Activated CD4-positive, alpha-beta T cell treated with anti-CD3 and anti-CD28 coated beads, Interleukin-2, amount 50 U/mL, for 16 hours (primary cell): ENCODE data around the gene TSNAXIP1.

Experiments
- DNase-seq: peaks from one replicate; pipeline ENCODE4 v3.0.0-alpha.2; 2020

The TSNAXIP1 gene

DNA sequence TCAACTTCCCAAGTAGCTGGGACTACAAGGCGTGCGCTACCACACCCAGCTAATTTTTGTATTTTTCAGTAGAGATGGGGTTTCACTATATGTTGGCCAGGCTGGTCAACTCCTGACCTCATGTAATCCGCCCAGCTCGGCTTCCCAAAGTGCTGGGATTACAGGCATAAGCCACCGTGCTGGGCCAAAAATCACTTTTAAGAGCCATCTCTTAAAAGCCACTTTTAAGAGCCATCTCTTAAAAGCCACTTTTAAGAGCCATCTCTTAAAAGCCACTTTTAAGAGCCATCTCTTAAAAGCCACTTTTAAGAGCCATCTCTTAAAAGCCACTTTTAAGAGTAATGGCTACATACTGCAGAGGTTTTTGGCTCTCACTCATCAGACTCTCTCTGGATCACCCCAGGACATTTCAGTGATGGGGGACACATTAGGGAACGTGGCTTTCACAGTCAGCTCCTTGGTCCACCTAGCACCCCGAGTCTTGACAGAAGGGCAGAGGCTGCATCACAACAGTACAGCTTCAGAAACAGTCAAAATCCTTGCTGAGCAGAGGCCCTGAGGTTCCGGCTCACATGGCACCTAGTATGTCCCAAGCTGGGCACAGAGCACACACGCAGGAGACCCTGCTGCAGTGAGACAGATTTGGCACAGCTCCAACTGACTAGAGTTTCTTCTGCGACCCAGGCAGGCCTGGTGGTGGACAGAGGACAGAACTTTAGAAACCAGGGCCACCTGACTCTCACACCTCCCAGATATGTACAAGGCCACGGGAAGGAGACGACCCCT, 23.9 kb upstream of the TSNAXIP1 start:
- no peak for DNase-seq

DNA sequence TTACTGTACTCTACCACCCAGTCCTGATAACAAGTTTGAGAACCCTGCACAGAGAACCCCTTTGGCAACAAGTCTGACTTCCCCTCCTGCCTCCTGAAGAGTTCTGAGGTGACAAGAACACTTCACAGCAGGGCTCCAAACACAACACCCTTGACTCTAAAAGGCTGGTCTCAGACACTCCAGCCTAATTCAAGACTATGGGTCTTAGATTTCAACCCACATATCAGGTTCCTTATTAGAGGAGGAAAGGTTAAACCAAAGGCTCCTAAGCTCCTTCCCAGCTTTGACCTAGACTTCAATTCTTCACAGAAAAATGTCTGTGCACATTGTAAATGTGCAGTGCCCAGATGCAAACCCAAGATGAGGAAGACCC, 23.4 kb upstream of the TSNAXIP1 start:
- DNase-seq = no peak

DNA sequence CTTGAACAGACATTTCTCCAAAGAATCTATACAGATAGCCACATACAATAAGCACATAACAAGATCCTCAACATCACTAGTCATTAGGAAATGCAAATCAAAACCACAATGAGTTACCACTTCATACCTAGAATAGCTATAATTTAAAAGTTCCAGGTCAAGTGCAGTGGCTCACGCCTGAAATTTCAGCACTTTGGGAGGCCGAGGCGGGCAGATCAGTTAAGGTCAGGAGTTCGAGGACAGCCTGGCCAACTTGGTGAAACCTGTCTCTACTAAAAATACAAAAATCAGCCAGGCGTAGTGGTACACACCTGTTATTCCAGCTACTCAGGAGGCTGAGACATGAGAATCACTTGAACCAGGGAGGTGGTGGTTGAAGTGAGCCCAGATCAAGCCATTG, 20.2 kb upstream of the TSNAXIP1 start:
- DNase-seq = no peak

DNA sequence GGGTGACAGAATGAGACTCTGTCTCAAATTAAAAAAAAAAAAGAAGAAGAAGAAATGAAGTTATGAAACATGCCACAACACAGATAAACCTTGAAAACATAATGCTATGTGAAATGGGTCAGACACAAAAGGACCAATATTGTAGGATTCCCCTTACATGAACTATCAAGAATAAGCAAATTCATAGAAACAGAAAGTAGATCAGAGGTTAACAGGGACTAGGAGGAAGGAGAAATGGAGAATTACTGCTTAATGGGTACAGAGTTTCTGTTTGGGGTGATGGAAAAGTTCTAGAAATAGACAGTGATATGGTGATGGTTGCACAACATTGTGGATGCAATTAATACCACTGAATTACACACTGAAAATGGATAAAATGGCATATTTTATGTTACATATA, 16.6 kb upstream of the TSNAXIP1 start:
- no peak for DNase-seq

DNA sequence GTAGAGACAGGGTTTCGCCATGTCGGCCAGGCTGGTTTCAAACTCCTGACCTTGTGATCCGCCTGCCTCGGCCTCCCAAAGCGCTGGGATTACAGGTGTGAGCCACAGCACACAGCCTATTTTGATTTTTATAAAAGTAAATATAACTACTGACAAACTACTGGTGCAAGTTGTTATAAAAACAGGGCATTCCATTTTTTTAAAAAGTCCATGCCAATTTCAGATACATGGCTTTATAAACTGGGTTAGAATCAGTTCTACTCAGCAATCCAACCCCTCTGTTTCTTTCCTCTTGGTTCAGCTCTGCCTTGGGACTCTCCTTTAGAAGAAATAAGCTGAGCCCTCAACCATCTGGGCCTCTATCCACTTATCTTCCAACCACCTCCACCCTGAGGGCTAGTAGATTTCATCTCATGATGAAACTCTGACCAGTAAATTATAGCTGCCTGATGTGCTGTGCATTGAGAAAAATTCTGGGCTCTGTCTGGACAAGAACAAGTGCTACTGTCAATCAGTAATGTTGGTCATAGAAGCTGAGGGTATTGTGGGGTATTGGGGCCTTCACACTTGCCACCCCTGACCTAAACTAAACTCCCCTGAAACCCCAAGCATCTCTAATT, 10.5 kb upstream of the TSNAXIP1 start:
- no peak for DNase-seq

DNA sequence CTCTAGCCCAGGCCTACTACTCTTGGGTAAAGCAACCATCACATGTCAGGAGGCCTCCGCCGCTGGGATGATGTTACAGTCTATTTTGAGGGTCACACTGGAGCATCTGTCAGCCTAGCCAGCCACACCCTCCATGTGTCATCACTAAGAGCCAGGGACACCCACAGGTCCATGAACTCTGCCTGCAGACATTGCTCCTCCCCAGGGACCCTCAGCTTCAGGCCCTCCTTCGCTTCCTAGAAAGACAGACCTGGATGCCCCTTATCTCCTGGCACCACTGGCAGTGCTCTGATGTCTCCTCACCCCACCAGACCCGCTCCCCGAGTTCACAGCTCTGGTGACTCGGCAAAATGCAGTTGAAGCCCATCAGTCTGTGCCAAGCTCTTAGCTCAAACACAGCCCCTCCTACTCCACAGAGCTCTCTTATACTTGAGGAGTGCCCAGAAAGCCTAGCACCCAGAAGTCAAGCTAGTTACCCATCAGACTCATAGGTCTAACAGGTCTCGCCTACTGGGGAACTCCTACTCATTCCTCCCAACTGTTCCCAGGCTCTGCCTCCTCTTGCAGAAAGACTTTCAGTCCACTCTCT, 6.3 kb upstream of the TSNAXIP1 start:
- no peak for DNase-seq

- DNase-seq = no peak
These were observed 5.4 kb upstream of the TSNAXIP1 start for GRCh38 chr16:67801241-67801640.

DNA sequence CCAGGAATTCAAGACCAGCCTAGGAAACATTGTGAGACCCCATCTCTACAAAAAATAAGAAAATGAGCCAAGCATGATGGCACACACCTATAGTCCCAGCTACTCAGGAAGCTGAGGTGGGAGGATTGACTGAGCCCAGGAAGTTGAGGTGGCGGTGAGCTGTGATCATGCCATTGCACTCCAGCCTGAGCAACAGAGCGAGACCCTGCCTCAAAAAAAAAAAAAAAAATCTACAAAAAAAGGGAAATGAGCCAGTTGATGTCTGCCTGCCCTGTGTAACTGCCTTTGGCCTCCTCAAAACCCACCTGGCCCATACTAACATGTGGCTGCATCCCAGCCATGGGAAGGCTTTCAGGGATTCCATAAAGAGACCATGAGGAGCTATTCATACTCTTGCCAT, 4.8 kb upstream of the TSNAXIP1 start:
- DNase-seq = peak; percentile 69

DNA sequence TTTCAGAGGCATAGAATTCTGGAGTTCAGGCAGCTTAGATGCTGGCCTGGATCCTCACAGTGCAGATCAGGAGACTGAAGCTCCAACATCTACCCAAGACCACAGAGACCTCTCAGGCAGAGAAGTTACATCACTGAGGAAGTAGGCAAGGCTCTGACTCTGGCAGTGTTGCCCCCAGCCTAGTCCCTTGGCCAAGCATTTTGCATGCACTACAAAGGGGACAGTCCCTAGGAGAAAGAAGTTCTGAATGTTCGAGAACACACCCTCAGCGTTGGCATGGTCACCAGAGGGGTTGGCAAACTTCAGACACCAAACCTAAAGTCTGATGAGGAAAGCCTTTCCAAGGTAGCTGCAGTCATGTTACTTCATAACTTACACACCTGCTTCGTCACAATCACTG, 2.8 kb upstream of the TSNAXIP1 start:
- no peak for DNase-seq

DNA sequence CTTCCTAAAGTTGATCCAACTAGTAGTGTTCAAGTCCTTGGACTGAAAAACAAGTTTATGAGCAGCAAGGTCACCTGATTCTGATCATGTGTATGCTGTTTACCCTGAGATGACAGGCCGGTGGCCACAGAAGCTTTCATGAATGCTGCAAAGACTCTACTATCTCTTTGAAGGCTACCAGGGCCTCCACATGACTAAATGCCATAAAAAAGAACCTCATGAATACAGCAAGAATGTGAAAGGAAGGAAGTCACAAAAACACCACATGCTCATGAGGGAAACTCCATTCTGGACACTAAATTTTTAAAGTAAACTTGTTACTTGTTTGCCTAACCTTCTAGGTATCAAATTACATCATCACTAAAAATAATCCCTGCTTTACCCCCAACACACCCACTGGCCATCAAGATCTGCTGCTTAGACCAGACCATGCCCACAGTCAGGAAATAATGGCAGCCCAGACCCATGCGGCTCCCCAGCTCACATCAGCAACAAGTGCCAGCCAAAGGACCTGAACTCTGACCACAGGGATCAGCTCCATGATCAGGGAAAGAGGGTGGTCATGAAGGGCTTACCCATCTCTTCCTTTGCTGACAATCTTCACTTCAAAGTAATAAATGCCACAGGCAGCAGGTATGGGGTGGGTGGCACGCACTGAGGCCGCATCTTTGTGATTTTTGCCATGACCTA, 1.7 kb upstream of the TSNAXIP1 start:
- DNase-seq = no peak

- DNase-seq = no peak
These were observed 816 bp upstream of the TSNAXIP1 start for GRCh38 chr16:67805718-67806427.

DNA sequence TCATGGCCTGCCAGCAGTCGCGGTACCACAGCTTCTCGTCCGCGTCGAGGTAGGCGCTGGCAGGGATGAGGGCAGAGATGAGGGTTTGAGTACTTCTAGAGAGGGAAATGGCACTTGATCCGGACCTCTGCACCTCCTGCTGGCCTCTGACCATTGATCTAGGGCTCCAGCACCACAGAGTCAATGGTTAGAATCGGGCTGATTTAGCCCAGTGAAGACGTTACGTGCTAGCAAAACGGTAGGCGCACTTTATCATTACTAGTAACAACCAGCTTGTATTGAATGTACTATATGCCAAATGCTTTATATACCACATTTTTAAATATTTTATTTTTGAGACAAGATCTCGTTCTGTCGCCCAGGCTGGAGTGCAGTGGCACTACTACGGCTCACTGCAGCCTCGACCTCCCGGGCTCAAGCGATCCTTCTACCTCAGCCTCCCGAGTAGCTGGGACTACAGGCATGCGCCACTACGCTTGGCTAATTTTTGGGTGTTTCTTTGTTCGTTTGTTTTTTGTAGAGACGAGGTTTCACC, 526 bp downstream of the TSNAXIP1 start:
- DNase-seq = no peak

DNA sequence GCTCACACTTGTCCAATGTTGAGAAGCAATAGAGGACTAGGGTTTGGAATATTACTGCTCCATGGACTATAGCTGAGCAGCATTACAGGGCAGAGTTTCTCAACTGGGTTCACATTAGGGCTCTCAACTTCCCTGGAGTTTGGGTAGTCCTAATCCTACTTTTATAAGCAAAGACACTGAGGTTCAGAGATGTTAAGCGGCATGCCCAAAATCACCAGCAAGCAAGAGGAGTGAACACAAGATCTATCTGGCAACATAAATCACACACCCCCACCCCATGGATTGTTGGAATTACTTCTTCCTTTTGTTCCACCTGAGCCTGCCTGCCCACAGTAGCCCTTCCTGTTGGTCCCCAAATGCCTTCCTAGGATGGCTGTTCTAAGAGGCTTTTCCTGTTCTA, 5.2 kb downstream of the TSNAXIP1 start:
- DNase-seq = no peak

- no peak for DNase-seq
These were observed 7.9 kb downstream of the TSNAXIP1 start for GRCh38 chr16:67814567-67814966.

GRCh38 chr16:67820608-67821259, 14.0 kb downstream of the TSNAXIP1 start:
- no peak for DNase-seq

DNA sequence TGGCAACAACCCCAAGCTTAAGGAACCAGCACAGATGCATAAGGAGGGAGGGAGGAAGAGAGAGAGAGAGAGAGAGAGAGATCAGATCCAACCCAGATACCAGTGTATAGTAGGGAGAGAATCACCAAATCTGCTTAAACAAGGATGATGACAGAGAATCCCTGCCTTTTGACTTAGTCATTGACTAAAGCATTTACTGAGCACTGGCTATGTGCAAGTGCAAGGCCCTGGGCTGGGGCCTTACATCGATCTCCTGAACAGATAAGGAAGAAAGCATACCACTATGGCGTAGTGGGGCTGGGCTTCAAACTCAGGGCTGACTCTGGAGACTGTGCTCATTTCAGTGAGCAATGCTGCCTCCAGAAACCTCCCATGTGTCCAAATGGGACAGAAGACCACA, 15.8 kb downstream of the TSNAXIP1 start:
- DNase-seq = no peak

GRCh38 chr16:67825119-67825518, 18.4 kb downstream of the TSNAXIP1 start:
- no peak for DNase-seq

- DNase-seq = no peak
These were observed 19.2 kb downstream of the TSNAXIP1 start for GRCh38 chr16:67825906-67826305.

GRCh38 chr16:67828651-67829050, 22.0 kb downstream of the TSNAXIP1 start:
- DNase-seq = no peak

DNA sequence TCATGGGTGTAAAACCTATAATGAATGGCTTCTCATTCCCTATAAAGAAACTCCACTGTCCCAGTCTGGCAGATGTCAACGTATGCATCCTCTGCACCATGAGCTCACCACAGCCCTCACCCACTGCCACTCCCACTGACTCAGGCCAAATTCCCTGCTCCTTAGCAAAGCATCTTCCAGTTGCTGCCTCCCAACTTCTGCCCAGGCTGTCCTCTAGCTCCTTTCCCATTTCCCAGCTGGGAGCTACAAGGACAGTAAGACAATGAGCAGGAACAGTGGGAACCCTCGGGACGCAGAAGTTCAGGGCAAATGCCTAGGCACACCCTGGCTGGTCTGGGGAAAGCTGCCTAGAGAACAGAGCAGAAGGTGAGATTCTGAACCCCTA, 26.3 kb downstream of the TSNAXIP1 start:
- no peak for DNase-seq

- DNase-seq = peak; percentile 95
These were observed 26.9 kb downstream of the TSNAXIP1 start for GRCh38 chr16:67833415-67834241.

DNA sequence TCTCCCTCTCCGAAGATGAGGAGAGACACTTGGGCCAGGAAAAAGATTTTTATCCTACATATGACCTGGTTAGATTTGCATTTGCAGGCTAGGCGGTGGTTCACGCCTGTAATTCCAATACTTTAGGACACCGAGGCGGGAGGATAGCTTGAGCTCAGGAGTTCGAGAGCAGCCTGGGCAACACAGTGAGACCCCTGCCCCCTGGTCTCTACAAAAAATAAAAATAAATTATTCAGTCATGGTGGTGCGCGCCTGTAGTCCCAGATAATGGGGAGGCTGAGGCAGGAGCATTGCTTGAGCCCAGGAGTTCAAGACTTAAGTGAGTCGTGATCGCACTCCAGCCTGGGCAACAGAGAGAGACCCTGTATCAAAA, 27.5 kb downstream of the TSNAXIP1 start:
- DNase-seq = no peak
